RWPE2 (cell line): ENCODE measurements around the gene TGFBR2.
A peak's percentile ranks its signal among the peaks of the same experiment; 100 is the strongest.

Experiments
- ATAC-seq: fragments of 200-7000 bp; cut with Tn5 transposase; 3 replicates; pipeline ENCODE4 v1.9.1; 2021; ENCODE audit warnings: low read depth
- DNase-seq: peaks from one replicate; pipeline ENCODE4 v3.0.0-alpha.2; 2020; ENCODE audit warnings: low spot score
- H3K27ac ChIP-seq: fragments of 450-650 bp; 2 replicates; pipeline ENCODE4 v1.5.1; 2017; ENCODE audit warnings: mild to moderate bottlenecking; ENCODE audit not compliant: poor library complexity, severe bottlenecking
- H3K27me3 ChIP-seq: fragments of 250-450 bp; sonication (Bioruptor Pico); 2 replicates; pipeline ENCODE4 v1.5.1; 2021; ENCODE audit warnings: mild to moderate bottlenecking, moderate library complexity; ENCODE audit not compliant: insufficient read depth, poor library complexity, severe bottlenecking
- H3K36me3 ChIP-seq: fragments of 250-450 bp; sonication (Bioruptor Pico); 2 replicates; pipeline ENCODE4 v1.5.1; 2020; ENCODE audit warnings: low read depth, mild to moderate bottlenecking, moderate library complexity
- H3K4me1 ChIP-seq: fragments of 250-450 bp; sonication (Bioruptor Pico); 2 replicates; pipeline ENCODE4 v1.5.1; 2021; ENCODE audit warnings: mild to moderate bottlenecking, moderate library complexity; ENCODE audit not compliant: insufficient read depth, poor library complexity, severe bottlenecking
- H3K4me3 ChIP-seq: fragments of 250-450 bp; sonication (Bioruptor Pico); 2 replicates; pipeline ENCODE4 v1.5.1; 2021; ENCODE audit warnings: mild to moderate bottlenecking, moderate library complexity; ENCODE audit not compliant: severe bottlenecking
- H3K9me3 ChIP-seq: fragments of 250-450 bp; sonication (Bioruptor Pico); 2 replicates; pipeline ENCODE4 v1.5.1; 2021; ENCODE audit warnings: mild to moderate bottlenecking, moderate library complexity; ENCODE audit not compliant: severe bottlenecking
- CTCF ChIP-seq: fragments of 450-650 bp; IDR thresholded peaks from one replicate; pipeline ENCODE4 v1.5.1; 2017; ENCODE audit warnings: mild to moderate bottlenecking, moderate library complexity; ENCODE audit not compliant: poor library complexity, severe bottlenecking

TGFBR2 gene

GRCh38 chr3:30632065-30632464 is 25.7 kb downstream of the TGFBR2 start:
- peaks cover 70% of the 10 kb centered on the region for H3K4me1 ChIP-seq
- peak overlapping the region; percentile 94 for H3K27ac ChIP-seq
- H3K4me3 ChIP-seq, result no peak overlapping the region
- DNase-seq (no peak), ATAC-seq (0 out of 3 replicates have a peak, but pooled peaks have one; percentile 26)
- no peaks in the 10 kb centered on the region for H3K27me3 ChIP-seq
- TF ChIP-seq CTCF, result no peak
- peaks cover 85% of the 10 kb centered on the region for H3K36me3 ChIP-seq
- no peaks in the 10 kb centered on the region for H3K9me3 ChIP-seq

- Histone ChIP-seq H3K4me3 (no peak overlapping the region), H3K4me1 (peaks cover 65% of the 10 kb centered on the region), H3K27ac (peak overlapping the region; percentile 94), H3K27me3 (no peaks in the 10 kb centered on the region), H3K36me3 (peaks cover 85% of the 10 kb centered on the region), H3K9me3 (no peaks in the 10 kb centered on the region)
- ATAC-seq (no peak), DNase-seq (no peak)
- TF ChIP-seq CTCF, result no peak
Observed at GRCh38 chr3:30632521-30632920, 26.1 kb downstream of the TGFBR2 start.

GRCh38 chr3:30633718-30634117 is 27.3 kb downstream of the TGFBR2 start:
- DNase-seq (no peak), ATAC-seq (no peak)
- Histone ChIP-seq H3K9me3 (no peaks in the 10 kb centered on the region), H3K4me3 (no peak overlapping the region), H3K36me3 (peaks cover 90% of the 10 kb centered on the region), H3K27ac (no peak overlapping the region), H3K4me1 (peaks cover 59% of the 10 kb centered on the region), H3K27me3 (no peaks in the 10 kb centered on the region)
- no peak for TF ChIP-seq CTCF

- peaks cover 89% of the 10 kb centered on the region for H3K36me3 ChIP-seq
- peaks cover 46% of the 10 kb centered on the region for H3K4me1 ChIP-seq
- no peak for ATAC-seq
Observed at GRCh38 chr3:30634761-30635735, 28.6 kb downstream of the TGFBR2 start.

More at GRCh38 chr3:30634761-30635735, 28.6 kb downstream of the TGFBR2 start:
- no peak overlapping the region for H3K4me3 ChIP-seq
- H3K27me3 ChIP-seq, result no peaks in the 10 kb centered on the region
- H3K27ac ChIP-seq, result no peak overlapping the region
- TF ChIP-seq CTCF, result no peak
- H3K9me3 ChIP-seq, result no peaks in the 10 kb centered on the region
- no peak for DNase-seq
